AG04450 (cell line): ENCODE measurements around the gene HECTD4. TPM values are rescaled to one million over a fixed set of nuclear protein-coding genes. Genes with fewer than 3 reads are reported as not detected.
"Not testable (repeated sequence)": the region's sequence is repeated elsewhere in the genome, so short reads cannot be mapped to it uniquely, and the experiment has no call there.

Experiments used
- CTCF ChIA-PET: fragments of 300-600, 350-600 bp; formaldehyde crosslinking; extraction: SDS; loops from one replicate; lab custom pipeline; 2022; ENCODE audit warnings: antibody characterized with exemption, inconsistent platforms; lab: Charles Lee
- POLR2A ChIA-PET: fragments of 350-600 bp; formaldehyde crosslinking; extraction: SDS; loops from one replicate; lab custom pipeline; 2021; ENCODE audit warnings: antibody characterized with exemption, inconsistent platforms; lab: Yijun Ruan, JAX
- DNase-seq: peaks from one replicate; pipeline ENCODE4 v3.0.0-alpha.2; 2011; ENCODE audit warnings: low read depth, low spot score
- H3K27ac ChIP-seq: one replicate; pipeline ENCODE4 v1.5.1; 2012; ENCODE audit warnings: low read depth, low read length, control low read depth
- H3K27me3 ChIP-seq: one replicate; pipeline ENCODE4 v1.6.0; 2012; ENCODE audit warnings: low read length; ENCODE audit not compliant: control insufficient read depth, insufficient read depth
- H3K4me3 ChIP-seq: 2 replicates; pipeline ENCODE4 v1.5.1; 2011; ENCODE audit warnings: mild to moderate bottlenecking, low read depth, low read length, control low read depth
- H3K9me3 ChIP-seq: 2 replicates; pipeline ENCODE4 v1.5.1; 2012; ENCODE audit warnings: low read length; ENCODE audit not compliant: control insufficient read depth, insufficient read depth
- CTCF ChIP-seq: IDR thresholded peaks from 2 replicates; pipeline ENCODE4 v1.5.1; 2011; ENCODE audit warnings: low read depth, low read length, control low read depth, inconsistent platforms
- polyA plus RNA-seq: library from polyadenylated mRNA; depleted of rRNA; stranded (reverse); fragments of >200 nt; gene quantifications from 2 replicates; pipeline ENCODE4 v1.2.3, GENCODE V29; 2011

Gene HECTD4
- polyA plus RNA-seq, 1 experiment, result 8.6 TPM

GRCh38 chr12:112266473-112266872 is 115.8 kb downstream of the HECTD4 start:
- ChIA-PET POLR2A (no interaction called here), CTCF (no interaction called here)
- no peak for DNase-seq
- Histone ChIP-seq H3K4me3 (no peak overlapping the region), H3K27me3 (no peaks in the 10 kb centered on the region), H3K9me3 (no peaks in the 10 kb centered on the region), H3K27ac (no peak overlapping the region)
- no peak for TF ChIP-seq CTCF

- ChIA-PET CTCF (interaction anchor here (1.2 kb wide), 2 partner anchors 17 to 125 kb away, joined by 4 to 6 read pairs; no protein-coding TSS in a partner anchor), POLR2A (no interaction called here)
- DNase-seq, result no peak
- Histone ChIP-seq H3K27ac (no peak overlapping the region), H3K27me3 (no peaks in the 10 kb centered on the region), H3K9me3 (no peaks in the 10 kb centered on the region), H3K4me3 (no peak overlapping the region)
- TF ChIP-seq CTCF, result peak; percentile 43
Observed at GRCh38 chr12:112261559-112261958, 120.7 kb downstream of the HECTD4 start.

GRCh38 chr12:112258926-112259325 is 123.3 kb downstream of the HECTD4 start:
- ChIA-PET POLR2A (no interaction called here), CTCF (interaction anchor here (0.6 to 0.8 kb wide), 2 partner anchors 10 to 91 kb away, joined by 3 to 7 read pairs; no protein-coding TSS in a partner anchor)

GRCh38 chr12:112256780-112257179 is 125.5 kb downstream of the HECTD4 start:
- CTCF ChIA-PET, result interaction anchor here (1.4 to 1.5 kb wide), 2 partner anchors 59 to 130 kb away, joined by 5 to 8 read pairs; no protein-coding TSS in a partner anchor
- no peak for TF ChIP-seq CTCF
- POLR2A ChIA-PET, result no interaction called here

More at GRCh38 chr12:112258926-112259325, 123.3 kb downstream of the HECTD4 start:
- Histone ChIP-seq H3K9me3 (no peaks in the 10 kb centered on the region), H3K4me3 (no peak overlapping the region), H3K27me3 (no peaks in the 10 kb centered on the region), H3K27ac (no peak overlapping the region)
- no peak for TF ChIP-seq CTCF
- DNase-seq, result no peak

GRCh38 chr12:112252184-112252583 is 130.0 kb downstream of the HECTD4 start:
- POLR2A ChIA-PET, result no interaction called here
- CTCF ChIA-PET, result interaction anchor here (1.9 kb wide), 1 partner anchor 134 kb away, joined by 5 read pairs; no protein-coding TSS in a partner anchor
- no peaks in the 10 kb centered on the region for H3K9me3 ChIP-seq
- TF ChIP-seq CTCF, result no peak
- no peak overlapping the region for H3K27ac ChIP-seq
- H3K27me3 ChIP-seq, result no peaks in the 10 kb centered on the region
- no peak for DNase-seq
- no peak overlapping the region for H3K4me3 ChIP-seq

More at GRCh38 chr12:112256780-112257179, 125.5 kb downstream of the HECTD4 start:
- H3K9me3 ChIP-seq, result no peaks in the 10 kb centered on the region
- DNase-seq, result no peak
- H3K27ac ChIP-seq, result no peak overlapping the region
- no peak overlapping the region for H3K4me3 ChIP-seq
- no peaks in the 10 kb centered on the region for H3K27me3 ChIP-seq

- H3K27ac ChIP-seq, H3K4me3 ChIP-seq, H3K27me3 ChIP-seq, DNase-seq, POLR2A ChIA-PET, H3K9me3 ChIP-seq: not testable (repeated sequence)
- CTCF ChIA-PET, result interaction anchor here (2.1 kb wide), 1 partner anchor 142 kb away, joined by 9 read pairs; no protein-coding TSS in a partner anchor
Observed at GRCh38 chr12:112244902-112245301, 137.3 kb downstream of the HECTD4 start.
